GM12801 (cell line): ENCODE measurements around the gene PTPN2.

Experiments
- CTCF ChIP-seq: IDR thresholded peaks from one replicate; pipeline ENCODE4 v1.5.1; 2011; ENCODE audit warnings: control low read depth; ENCODE audit not compliant: insufficient read length; ENCODE audit errors: extremely low read depth

The PTPN2 gene

GRCh38 chr18:12883684-12884405 lies at the start of gene PTPN2:
Gene PTPN2, minus strand, starts transcription at chr18:12884237. Its CDS starts 96 bp downstream, at chr18:12884141.
- TF ChIP-seq CTCF, result no peak

GRCh38 chr18:12933327-12933726 lies 49.3 kb upstream of the PTPN2 start:
- TF ChIP-seq CTCF, result no peak

DNA sequence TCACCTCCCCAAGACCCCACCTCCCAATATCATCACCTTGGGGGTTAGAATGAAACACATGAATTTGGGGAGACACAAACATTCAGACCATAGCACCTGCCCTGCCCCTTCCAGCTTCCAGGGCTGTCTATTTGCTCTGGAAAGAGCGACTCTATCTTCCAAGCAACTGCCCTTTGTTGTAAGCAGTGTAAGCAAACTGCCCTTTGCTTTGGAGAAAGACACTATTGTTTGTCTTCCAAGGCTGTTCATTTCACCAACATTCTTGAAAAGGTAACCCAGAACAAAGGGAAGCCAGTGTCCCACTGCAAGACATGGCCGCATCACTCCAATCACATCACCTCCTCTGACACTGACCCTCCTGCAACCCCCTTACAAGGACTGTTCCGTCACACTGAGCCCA lies 46.9 kb upstream of the PTPN2 start:
- no peak for TF ChIP-seq CTCF

- no peak for TF ChIP-seq CTCF
Measured at GRCh38 chr18:12930376-12930775, 46.3 kb upstream of the PTPN2 start.

DNA sequence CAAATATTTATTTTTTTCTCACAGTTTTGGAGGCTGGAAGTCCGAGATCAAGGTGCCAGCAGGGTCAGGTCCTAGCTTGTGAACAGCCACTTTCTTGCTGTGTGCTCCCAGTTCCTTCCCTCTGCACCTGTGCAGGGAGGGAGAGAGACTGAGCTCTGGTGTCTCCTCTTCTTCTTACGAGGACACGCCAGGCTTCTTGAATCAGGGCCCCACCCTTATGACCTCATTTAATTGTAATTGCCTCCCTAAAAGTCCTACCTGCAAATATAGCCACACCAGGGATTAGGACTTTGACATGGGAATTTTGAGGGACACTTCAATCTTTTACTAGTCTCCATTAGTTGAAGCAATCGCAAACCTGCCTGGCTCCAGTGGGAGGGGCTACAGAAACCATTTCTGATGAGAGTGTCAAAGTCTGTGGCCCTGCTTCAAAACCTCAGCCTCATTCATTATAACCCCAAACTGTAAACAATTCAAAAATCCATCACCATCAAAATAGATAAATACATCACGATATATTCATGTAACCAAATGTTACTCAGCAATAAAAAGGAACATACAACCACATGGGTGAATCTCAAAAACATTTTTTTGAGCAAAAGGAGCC lies 45.5 kb upstream of the PTPN2 start:
- TF ChIP-seq CTCF, result no peak

GRCh38 chr18:12928641-12929040 lies 44.6 kb upstream of the PTPN2 start:
- no peak for TF ChIP-seq CTCF

DNA sequence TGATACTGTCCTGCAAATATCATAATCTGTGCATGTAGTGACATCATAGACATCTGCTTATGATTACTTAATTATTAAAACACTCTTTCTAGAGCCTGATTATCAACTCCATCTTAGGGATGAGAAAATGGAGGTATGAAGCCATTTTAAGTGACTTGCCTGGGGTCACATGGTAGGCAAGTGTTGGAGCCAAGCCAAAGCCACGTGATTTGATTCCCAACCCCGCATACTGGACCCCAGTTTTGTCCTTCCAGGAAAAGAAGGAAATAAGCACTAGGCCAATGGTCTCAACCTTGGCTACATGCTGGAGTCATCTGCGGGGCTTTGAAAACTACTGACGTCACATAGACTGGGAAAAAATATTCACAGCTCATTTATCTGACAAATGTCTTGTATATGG lies 44.2 kb upstream of the PTPN2 start:
- TF ChIP-seq CTCF, result no peak
